SK-N-SH (cell line): Measurements from ENCODE around the gene PALM. TPM values are rescaled to one million over a fixed set of nuclear protein-coding genes. Genes with fewer than 3 reads are reported as not detected.

Experiments
- CTCF ChIA-PET: fragments of 300-600, 350-600 bp; formaldehyde crosslinking; extraction: SDS; loops from one replicate; lab custom pipeline; 2021; lab: Yijun Ruan, JAX
- POLR2A ChIA-PET: fragments of 350-600 bp; sonication (Branson Sonifier 250); formaldehyde crosslinking; extraction: SDS; loops from one replicate; lab custom pipeline; 2020; ENCODE audit warnings: antibody characterized with exemption, inconsistent platforms; lab: Yijun Ruan, JAX
- DNase-seq: peaks from one replicate; pipeline ENCODE4 v3.0.0; 2012
- H2AFZ ChIP-seq: fragments of 200-600 bp; sonication (generic); 2 replicates; pipeline ENCODE4 v1.8.1; 2016; ENCODE audit warnings: antibody characterized with exemption, mild to moderate bottlenecking, low read depth
- H3F3A ChIP-seq: fragments of 200-600 bp; sonication (generic); replicated peaks from 2 replicates; pipeline ENCODE3; 2016; ENCODE audit warnings: antibody characterized with exemption, mild to moderate bottlenecking; ENCODE audit not compliant: insufficient read depth
- H3K27ac ChIP-seq, 2 experiments: fragments of 200-500 bp in 1 of 2; fragments of 200-600 bp in 1 of 2; sonication (Bioruptor generic) in 1 of 2; sonication (generic), shearing (Covaris generic) in 1 of 2; 2 replicates each; pipeline versions ENCODE4 v1.5.1 to v1.6.1; 2014 to 2016; ENCODE audit warnings: low read depth in 2 of 2, inconsistent platforms in 1 of 2, low read length in 1 of 2, mild to moderate bottlenecking in 1 of 2, mixed read lengths in 1 of 2
- H3K27me3 ChIP-seq: fragments of 200-600 bp; sonication (generic), shearing (Covaris generic); 2 replicates; pipeline ENCODE4 v1.6.1; 2016; ENCODE audit warnings: mixed run types; ENCODE audit not compliant: insufficient read depth
- H3K36me3 ChIP-seq, 2 experiments: fragments of 200-500 bp in 1 of 2; fragments of 200-600 bp in 1 of 2; sonication (Bioruptor generic) in 1 of 2; sonication (generic) in 1 of 2; replicated peaks in 1 of 2; 2 replicates each; pipeline versions ENCODE3 to v1.5.1; 2014 to 2016; ENCODE audit warnings: low read length in 1 of 2, mild to moderate bottlenecking in 1 of 2; ENCODE audit not compliant: insufficient read depth in 2 of 2, control insufficient read depth in 1 of 2
- H3K4me1 ChIP-seq, 2 experiments: fragments of 200-500 bp in 1 of 2; fragments of 200-600 bp in 1 of 2; sonication (Bioruptor generic) in 1 of 2; sonication (generic), shearing (Covaris generic) in 1 of 2; 2 replicates each; pipeline versions ENCODE4 v1.5.1 to v1.6.1; 2014 to 2016; ENCODE audit warnings: low read depth in 1 of 2, low read length in 1 of 2, mixed run types in 1 of 2; ENCODE audit not compliant: insufficient read depth in 2 of 2, control insufficient read depth in 1 of 2
- H3K4me2 ChIP-seq: fragments of 200-600 bp; sonication (generic), shearing (Covaris generic); 2 replicates; pipeline ENCODE4 v1.6.1; 2017; ENCODE audit warnings: mixed run types
- H3K4me3 ChIP-seq, 2 experiments: fragments of 200-500 bp in 1 of 2; fragments of 200-600 bp in 1 of 2; sonication (Bioruptor generic) in 1 of 2; sonication (generic), shearing (Covaris generic) in 1 of 2; 2 replicates each; pipeline versions ENCODE4 v1.5.1 to v1.8.1; 2014 to 2016; ENCODE audit warnings: low read depth in 2 of 2, inconsistent platforms in 1 of 2, low read length in 1 of 2, mild to moderate bottlenecking in 1 of 2, mixed read lengths in 1 of 2, moderate library complexity in 1 of 2
- H3K79me2 ChIP-seq: fragments of 200-600 bp; sonication (generic); 2 replicates; pipeline ENCODE4 v1.8.1; 2017; ENCODE audit warnings: mild to moderate bottlenecking; ENCODE audit not compliant: insufficient read depth
- H3K9ac ChIP-seq: fragments of 200-600 bp; sonication (generic); 2 replicates; pipeline ENCODE4 v1.6.1; 2017; ENCODE audit warnings: mixed run types
- H3K9me2 ChIP-seq: fragments of 200-600 bp; sonication (generic); 2 replicates; pipeline ENCODE4 v1.6.1; 2017; ENCODE audit warnings: mixed run types
- H3K9me3 ChIP-seq: fragments of 200-600 bp; sonication (generic); 2 replicates; pipeline ENCODE4 v1.6.1; 2017; ENCODE audit warnings: mixed run types, mild to moderate bottlenecking, moderate library complexity
- H4K20me1 ChIP-seq: fragments of 200-600 bp; sonication (generic); 2 replicates; pipeline ENCODE4 v1.6.1; 2017; ENCODE audit warnings: mild to moderate bottlenecking, mixed run types; ENCODE audit not compliant: insufficient read depth
- ELF1 ChIP-seq: IDR thresholded peaks from 2 replicates; pipeline ENCODE4 v1.4.0; 2012
- MAX ChIP-seq: IDR thresholded peaks from 2 replicates; pipeline ENCODE4 v1.4.0; 2012; ENCODE audit warnings: low read depth
- MEF2A ChIP-seq: IDR thresholded peaks from 2 replicates; pipeline ENCODE4 v1.4.0; 2012; ENCODE audit warnings: low read depth, borderline replicate concordance
- NFIC ChIP-seq: IDR thresholded peaks from 2 replicates; pipeline ENCODE4 v1.4.0; 2012; ENCODE audit warnings: borderline replicate concordance
- NRF1 ChIP-seq: IDR thresholded peaks from 2 replicates; pipeline ENCODE4 v1.6.1; 2012; ENCODE audit warnings: low read depth, mild to moderate bottlenecking, low read length
- RFX5 ChIP-seq: IDR thresholded peaks from 2 replicates; pipeline ENCODE4 v1.6.1; 2012; ENCODE audit warnings: mild to moderate bottlenecking, improper control_type of control experiment, low read length
- YY1 ChIP-seq: IDR thresholded peaks from 2 replicates; pipeline ENCODE4 v1.4.0; 2012; ENCODE audit warnings: low read depth, mild to moderate bottlenecking
- WGBS: methylation state at CpG from one replicate; pipeline ENCODE4 v1.1.6; 2017; ENCODE audit warnings: low lambda C conversion rate; 5-methylcytosine and 5-hydroxymethylcytosine counted together
- polyA plus RNA-seq, 3 experiments: library from polyadenylated mRNA; depleted of rRNA; stranded (reverse); fragments of >200 nt; gene quantifications; 2 replicates each; pipeline ENCODE4 v1.2.3, GENCODE V29; 2012
- TF ChIP-seq, protein P1 (sequence below): fragments of 150-350 bp; IDR thresholded peaks from 2 replicates; pipeline ENCODE4 v1.6.1; 2017; ENCODE audit warnings: antibody characterized with exemption, low read length, low read depth, borderline replicate concordance
- TF ChIP-seq, protein P2 (sequence below): fragments of 200-600 bp; sonication (generic); IDR thresholded peaks from 2 replicates; pipeline ENCODE4 v1.6.1; 2017; ENCODE audit warnings: antibody characterized with exemption, mild to moderate bottlenecking, moderate library complexity

PALM gene
- polyA plus RNA-seq, 1 of the 3 experiments (the other 2 are of a cell fraction): 15.6 TPM

GRCh38 chr19:756821-757688, 48.3 kb downstream of the PALM start:
- POLR2A ChIA-PET: no interaction called here
- Histone ChIP-seq H3K9ac (no peak overlapping the region), H3K36me3 (no peaks in the 10 kb centered on the region), H3K9me3 (no peaks in the 10 kb centered on the region), H3K9me2 (no peaks in the 10 kb centered on the region), H3F3A (peaks cover 2% of the 10 kb centered on the region), H4K20me1 (no peaks in the 10 kb centered on the region), H3K4me3 (no peak overlapping the region), H3K27me3 (no peaks in the 10 kb centered on the region), H3K4me2 (no peak overlapping the region), H3K79me2 (no peaks in the 10 kb centered on the region), H3K4me1 (no peaks in the 10 kb centered on the region), H2AFZ (no peak overlapping the region), H3K27ac (no peak overlapping the region)
- 72% methylated on average over 10 of the region's 36 CpGs for WGBS
- no peak for TF ChIP-seq MAX
- DNase-seq: no peak
- CTCF ChIA-PET: no interaction called here

- no peaks in the 10 kb centered on the region for H3K4me1 ChIP-seq
- H4K20me1 ChIP-seq: no peaks in the 10 kb centered on the region
- H3F3A ChIP-seq: no peaks in the 10 kb centered on the region
- H3K4me3 ChIP-seq: no peak overlapping the region
- H3K4me2 ChIP-seq: no peak overlapping the region
- no peak for TF ChIP-seq YY1
- H3K27ac ChIP-seq: no peak overlapping the region
- no peaks in the 10 kb centered on the region for H3K9me2 ChIP-seq
- ChIA-PET POLR2A (no interaction called here), CTCF (no interaction called here)
- WGBS: 89% methylated on average over 25 of the region's 50 CpGs
- DNase-seq: no peak
- no peaks in the 10 kb centered on the region for H3K79me2 ChIP-seq
- no peaks in the 10 kb centered on the region for H3K36me3 ChIP-seq
- H2AFZ ChIP-seq: no peak overlapping the region
- no peaks in the 10 kb centered on the region for H3K9me3 ChIP-seq
- no peak overlapping the region for H3K9ac ChIP-seq
- H3K27me3 ChIP-seq: no peaks in the 10 kb centered on the region
These were observed 49.3 kb downstream of the PALM start for GRCh38 chr19:757811-758668.

- H3K27me3 ChIP-seq: no peaks in the 10 kb centered on the region
- H3K4me1 ChIP-seq: no peaks in the 10 kb centered on the region
- 90% methylated on average over 10 of the region's 10 CpGs for WGBS
- TF ChIP-seq MEF2A: no peak
- TF ChIP-seq NRF1: no peak
- no peak for TF ChIP-seq ELF1
- TF ChIP-seq, protein P1, sequence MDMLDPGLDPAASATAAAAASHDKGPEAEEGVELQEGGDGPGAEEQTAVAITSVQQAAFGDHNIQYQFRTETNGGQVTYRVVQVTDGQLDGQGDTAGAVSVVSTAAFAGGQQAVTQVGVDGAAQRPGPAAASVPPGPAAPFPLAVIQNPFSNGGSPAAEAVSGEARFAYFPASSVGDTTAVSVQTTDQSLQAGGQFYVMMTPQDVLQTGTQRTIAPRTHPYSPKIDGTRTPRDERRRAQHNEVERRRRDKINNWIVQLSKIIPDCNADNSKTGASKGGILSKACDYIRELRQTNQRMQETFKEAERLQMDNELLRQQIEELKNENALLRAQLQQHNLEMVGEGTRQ: no peak
- TF ChIP-seq, protein P2, sequence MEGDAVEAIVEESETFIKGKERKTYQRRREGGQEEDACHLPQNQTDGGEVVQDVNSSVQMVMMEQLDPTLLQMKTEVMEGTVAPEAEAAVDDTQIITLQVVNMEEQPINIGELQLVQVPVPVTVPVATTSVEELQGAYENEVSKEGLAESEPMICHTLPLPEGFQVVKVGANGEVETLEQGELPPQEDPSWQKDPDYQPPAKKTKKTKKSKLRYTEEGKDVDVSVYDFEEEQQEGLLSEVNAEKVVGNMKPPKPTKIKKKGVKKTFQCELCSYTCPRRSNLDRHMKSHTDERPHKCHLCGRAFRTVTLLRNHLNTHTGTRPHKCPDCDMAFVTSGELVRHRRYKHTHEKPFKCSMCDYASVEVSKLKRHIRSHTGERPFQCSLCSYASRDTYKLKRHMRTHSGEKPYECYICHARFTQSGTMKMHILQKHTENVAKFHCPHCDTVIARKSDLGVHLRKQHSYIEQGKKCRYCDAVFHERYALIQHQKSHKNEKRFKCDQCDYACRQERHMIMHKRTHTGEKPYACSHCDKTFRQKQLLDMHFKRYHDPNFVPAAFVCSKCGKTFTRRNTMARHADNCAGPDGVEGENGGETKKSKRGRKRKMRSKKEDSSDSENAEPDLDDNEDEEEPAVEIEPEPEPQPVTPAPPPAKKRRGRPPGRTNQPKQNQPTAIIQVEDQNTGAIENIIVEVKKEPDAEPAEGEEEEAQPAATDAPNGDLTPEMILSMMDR: no peak
- no peak for TF ChIP-seq RFX5
- no peak for TF ChIP-seq NFIC
- no peaks in the 10 kb centered on the region for H3K36me3 ChIP-seq
- H3K9me2 ChIP-seq: no peaks in the 10 kb centered on the region
- no peaks in the 10 kb centered on the region for H4K20me1 ChIP-seq
- no peak overlapping the region for H3K27ac ChIP-seq
- no peaks in the 10 kb centered on the region for H3K79me2 ChIP-seq
- ChIA-PET POLR2A (no interaction called here), CTCF (no interaction called here)
- DNase-seq: no peak
- no peak overlapping the region for H3K4me2 ChIP-seq
- no peak overlapping the region for H3K4me3 ChIP-seq
- no peak overlapping the region for H3K9ac ChIP-seq
- H2AFZ ChIP-seq: no peak overlapping the region
- H3F3A ChIP-seq: peaks cover under 1% of the 10 kb centered on the region
- no peaks in the 10 kb centered on the region for H3K9me3 ChIP-seq
These were observed 54.4 kb downstream of the PALM start for GRCh38 chr19:763181-763580.
